GM23248 (cell line): ENCODE results near the gene TAS2R20. TPM values are rescaled to one million over a fixed set of nuclear protein-coding genes. Genes with fewer than 3 reads are reported as not detected.

Source experiments
- DNase-seq: peaks from one replicate; pipeline ENCODE4 v3.0.0-alpha.2; 2015
- H2AFZ ChIP-seq: fragments of 200-600 bp; sonication (generic); 2 replicates; pipeline ENCODE4 v1.6.1; 2016; ENCODE audit warnings: antibody characterized with exemption
- H3F3A ChIP-seq: fragments of 200-600 bp; sonication (generic); 2 replicates; pipeline ENCODE4 v1.6.1; 2016; ENCODE audit warnings: mild to moderate bottlenecking, antibody characterized with exemption, mixed run types; ENCODE audit not compliant: insufficient read depth
- H3K27ac ChIP-seq: fragments of 200-600 bp; sonication (generic); 2 replicates; pipeline ENCODE4 v1.5.1; 2016; ENCODE audit warnings: mild to moderate bottlenecking
- H3K27me3 ChIP-seq: fragments of 200-600 bp; sonication (generic); replicated peaks from 2 replicates; pipeline ENCODE4 v1.6.1; 2016; ENCODE audit warnings: mild to moderate bottlenecking; ENCODE audit not compliant: insufficient read depth
- H3K36me3 ChIP-seq: fragments of 200-600 bp; sonication (generic); 2 replicates; pipeline ENCODE4 v1.6.1; 2016; ENCODE audit warnings: low read depth, mild to moderate bottlenecking
- H3K4me1 ChIP-seq: fragments of 200-600 bp; sonication (generic); 2 replicates; pipeline ENCODE4 v1.6.1; 2016; ENCODE audit warnings: mild to moderate bottlenecking; ENCODE audit not compliant: insufficient read depth
- H3K4me2 ChIP-seq: fragments of 200-600 bp; sonication (generic); one replicate; pipeline ENCODE4 v1.6.1; 2016; ENCODE audit warnings: mild to moderate bottlenecking; ENCODE audit not compliant: unreplicated experiment
- H3K4me3 ChIP-seq: fragments of 200-600 bp; sonication (generic); 2 replicates; pipeline ENCODE4 v1.5.1; 2016; ENCODE audit warnings: mild to moderate bottlenecking
- H3K79me2 ChIP-seq: fragments of 200-600 bp; sonication (generic); 2 replicates; pipeline ENCODE4 v1.6.1; 2016; ENCODE audit warnings: mild to moderate bottlenecking; ENCODE audit not compliant: insufficient read depth
- H3K9ac ChIP-seq: fragments of 200-600 bp; sonication (generic); 2 replicates; pipeline ENCODE4 v1.6.1; 2016; ENCODE audit warnings: mild to moderate bottlenecking
- H3K9me2 ChIP-seq: fragments of 200-600 bp; sonication (generic); 2 replicates; pipeline ENCODE4 v1.6.1; 2016; ENCODE audit warnings: mixed run types, mild to moderate bottlenecking, moderate library complexity; ENCODE audit not compliant: insufficient read depth
- H3K9me3 ChIP-seq: fragments of 200-600 bp; sonication (generic); one replicate; pipeline ENCODE4 v1.6.1; 2017; ENCODE audit warnings: low read depth
- H4K20me1 ChIP-seq: fragments of 200-600 bp; sonication (generic); 2 replicates; pipeline ENCODE4 v1.6.0; 2016; ENCODE audit not compliant: insufficient read depth
- EZH2 ChIP-seq: fragments of 200-600 bp; sonication (generic); IDR thresholded peaks from 2 replicates; pipeline ENCODE4 v1.6.1; 2018; ENCODE audit warnings: antibody characterized with exemption, mild to moderate bottlenecking; ENCODE audit not compliant: insufficient read depth, poor library complexity, severe bottlenecking
- EZH2phosphoT487 ChIP-seq: fragments of 200-600 bp; sonication (generic); IDR thresholded peaks from 2 replicates; pipeline ENCODE4 v1.6.1; 2018; ENCODE audit warnings: antibody characterized with exemption, moderate library complexity, mild to moderate bottlenecking, low read depth; ENCODE audit not compliant: insufficient read depth
- WGBS, 2 experiments: methylation state at CpG; one replicate each; pipeline ENCODE4 v1.1.6; 2015 to 2017; ENCODE audit warnings: low lambda C conversion rate in 2 of 2, low coverage in 1 of 2; ENCODE audit errors: missing lambda C conversion rate in 2 of 2; 5-methylcytosine and 5-hydroxymethylcytosine counted together
- in situ Hi-C: fragments of 300-500 bp; cut with MboI; formaldehyde crosslinking; loops from 2 replicates; pipeline ENCODE4 v1.15.0; 2020
- polyA plus RNA-seq: library from polyadenylated mRNA; unstranded; fragments of >200 nt; fragmentation: Nextera tagmentation; extraction: Ambion mirVana; gene quantifications from 2 replicates; pipeline ENCODE4 v1.2.1, GENCODE V29; 2016
- total RNA-seq: library from RNA; depleted of rRNA; stranded (reverse); fragments of >200 nt; shearing (Covaris generic); gene quantifications from 2 replicates; pipeline ENCODE4 v1.2.3, GENCODE V29; 2014; rRNA removed

TAS2R20 gene
- total and polyA plus RNA-seq, 2 experiments from 2014 or later: 2.5 TPM; not detected in 1

DNA sequence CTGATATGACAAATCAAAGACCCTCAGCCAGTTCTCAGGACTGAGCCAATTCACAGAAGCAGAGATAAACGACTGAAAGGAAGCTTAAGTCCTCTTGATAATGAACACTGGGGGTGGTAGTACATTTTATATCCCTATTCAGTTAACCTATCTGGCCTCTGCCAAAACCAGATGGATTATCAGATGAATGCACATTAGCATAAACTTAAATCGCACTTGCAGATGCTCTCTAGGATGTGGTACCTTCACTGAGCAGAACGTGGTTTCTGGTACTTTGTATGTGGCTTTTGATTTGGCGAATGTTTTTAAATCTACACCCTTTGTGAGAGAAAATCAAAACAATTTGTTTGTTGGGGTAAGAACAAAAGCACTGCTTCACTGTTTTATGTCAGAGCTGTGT, 37.9 kb downstream of the TAS2R20 start:
- 57 to 60% methylated on average over 4 of the region's 4 CpGs for WGBS, 2 experiments

DNA sequence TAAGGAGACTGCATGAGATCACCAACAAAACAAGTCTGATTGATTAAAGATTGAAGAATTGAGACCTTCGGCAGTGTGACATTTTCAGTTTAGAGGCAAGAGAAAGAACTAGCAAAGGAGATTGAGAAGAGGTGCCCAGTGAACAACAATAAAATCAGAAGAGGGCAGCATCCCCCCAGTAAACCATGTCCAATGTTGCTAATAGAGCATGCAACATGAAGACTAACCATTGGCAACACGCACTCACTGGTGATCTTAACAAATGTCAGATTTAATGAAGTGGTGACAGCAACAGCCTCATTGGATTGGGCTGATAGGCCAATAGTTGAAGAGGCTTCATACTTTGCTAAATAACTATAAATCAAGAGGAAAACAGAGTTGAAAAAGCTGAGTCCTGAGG, 38.3 kb downstream of the TAS2R20 start:
- no peak overlapping the region for H3K27ac ChIP-seq
- H3K79me2 ChIP-seq: no peaks in the 10 kb centered on the region
- H3K9me2 ChIP-seq: no peaks in the 10 kb centered on the region
- H3K36me3 ChIP-seq: no peaks in the 10 kb centered on the region
- no peak for DNase-seq
- no peaks in the 10 kb centered on the region for H3F3A ChIP-seq
- 59 to 68% methylated on average over 2 of the region's 2 CpGs for WGBS, 2 experiments
- no peaks in the 10 kb centered on the region for H3K9me3 ChIP-seq
- H3K4me1 ChIP-seq: 0 out of 2 replicates have a peak, but pooled peaks cover 9% of the 10 kb centered on the region
- no peak overlapping the region for H3K4me3 ChIP-seq
- no peak overlapping the region for H3K9ac ChIP-seq
- H3K27me3 ChIP-seq: no peaks in the 10 kb centered on the region
- TF ChIP-seq EZH2 (no peak), EZH2phosphoT487 (no peak)
- no peak overlapping the region for H2AFZ ChIP-seq
- H4K20me1 ChIP-seq: no peaks in the 10 kb centered on the region
- no peak overlapping the region for H3K4me2 ChIP-seq
- in situ Hi-C loops: no loop called here

More for the DNA sequence above, 37.9 kb downstream of the TAS2R20 start:
- Histone ChIP-seq H2AFZ (no peak overlapping the region), H3K9me2 (no peaks in the 10 kb centered on the region), H3K4me1 (0 out of 2 replicates have a peak, but pooled peaks cover 9% of the 10 kb centered on the region), H3F3A (0 out of 2 replicates have a peak, but pooled peaks cover 3% of the 10 kb centered on the region), H3K36me3 (no peaks in the 10 kb centered on the region), H3K79me2 (no peaks in the 10 kb centered on the region), H3K4me2 (no peak overlapping the region), H3K27ac (no peak overlapping the region), H3K9me3 (no peaks in the 10 kb centered on the region), H4K20me1 (no peaks in the 10 kb centered on the region), H3K4me3 (no peak overlapping the region), H3K27me3 (no peaks in the 10 kb centered on the region), H3K9ac (no peak overlapping the region)
- in situ Hi-C loops: no loop called here
- DNase-seq: no peak
- TF ChIP-seq EZH2phosphoT487 (no peak), EZH2 (no peak)

DNA sequence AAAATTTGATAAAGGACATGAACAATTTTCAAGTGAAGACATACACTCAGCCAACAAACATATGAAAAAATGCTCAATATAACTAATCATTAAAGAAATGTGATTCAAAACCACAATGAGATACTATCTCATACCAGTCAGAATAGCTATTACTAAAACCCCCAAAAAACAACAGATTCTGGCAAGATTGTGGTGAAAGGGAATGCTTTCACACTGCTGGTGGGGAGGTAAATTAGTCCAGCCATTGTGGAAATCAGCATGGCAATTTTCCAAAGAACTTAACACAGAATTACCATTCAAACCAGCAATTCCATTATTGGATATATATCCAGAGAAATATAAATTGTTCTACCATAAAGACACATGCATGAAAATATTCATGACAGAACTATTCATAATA, 40.4 kb downstream of the TAS2R20 start:
- no peak overlapping the region for H2AFZ ChIP-seq
- in situ Hi-C loops: no loop called here
- H3K4me2 ChIP-seq: no peak overlapping the region
- no peaks in the 10 kb centered on the region for H3K9me2 ChIP-seq
- no peaks in the 10 kb centered on the region for H3F3A ChIP-seq
- H3K27ac ChIP-seq: no peak overlapping the region
- H3K4me1 ChIP-seq: 0 out of 2 replicates have a peak, but pooled peaks cover 9% of the 10 kb centered on the region
- no peaks in the 10 kb centered on the region for H3K27me3 ChIP-seq
- H3K9ac ChIP-seq: no peak overlapping the region
- no peaks in the 10 kb centered on the region for H3K9me3 ChIP-seq
- TF ChIP-seq EZH2 (no peak), EZH2phosphoT487 (no peak)
- H3K4me3 ChIP-seq: no peak overlapping the region
- 0 out of 2 replicates have a peak, but pooled peaks cover 5% of the 10 kb centered on the region for H3K79me2 ChIP-seq
- H4K20me1 ChIP-seq: no peaks in the 10 kb centered on the region
- no peaks in the 10 kb centered on the region for H3K36me3 ChIP-seq
- DNase-seq: peak; percentile 8

DNA sequence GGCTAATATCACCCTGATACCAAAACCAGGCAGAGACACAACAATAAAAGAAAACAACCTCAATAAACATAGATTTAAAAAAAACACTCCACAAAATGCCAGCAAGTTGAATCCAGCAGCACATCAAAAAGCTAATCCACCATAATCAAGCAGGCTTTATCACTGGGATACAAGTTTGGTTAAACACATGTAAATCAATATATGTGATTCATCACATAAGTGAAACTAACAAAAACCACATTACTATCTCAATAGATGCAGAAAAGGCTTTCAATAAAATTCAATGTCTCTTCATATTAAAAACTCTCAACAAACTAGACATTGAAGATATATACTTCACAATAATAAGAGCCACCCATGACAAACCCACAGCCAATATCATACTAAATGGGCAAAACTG, 42.0 kb downstream of the TAS2R20 start:
- H3K36me3 ChIP-seq: no peaks in the 10 kb centered on the region
- H4K20me1 ChIP-seq: no peaks in the 10 kb centered on the region
- H3K9me2 ChIP-seq: no peaks in the 10 kb centered on the region
- H3K79me2 ChIP-seq: peaks cover 12% of the 10 kb centered on the region; the same call in 1 of the 2 replicates
- H3K4me1 ChIP-seq: 0 out of 2 replicates have a peak, but pooled peaks cover 9% of the 10 kb centered on the region
- no peaks in the 10 kb centered on the region for H3K27me3 ChIP-seq
- no peak overlapping the region for H3K27ac ChIP-seq
- in situ Hi-C loops: no loop called here
- no peaks in the 10 kb centered on the region for H3K9me3 ChIP-seq
- no peak overlapping the region for H3K4me2 ChIP-seq
- no peak overlapping the region for H3K9ac ChIP-seq
- no peaks in the 10 kb centered on the region for H3F3A ChIP-seq
- DNase-seq: no peak
- H2AFZ ChIP-seq: no peak overlapping the region
- no peak overlapping the region for H3K4me3 ChIP-seq
- TF ChIP-seq EZH2phosphoT487 (no peak), EZH2 (no peak)

DNA sequence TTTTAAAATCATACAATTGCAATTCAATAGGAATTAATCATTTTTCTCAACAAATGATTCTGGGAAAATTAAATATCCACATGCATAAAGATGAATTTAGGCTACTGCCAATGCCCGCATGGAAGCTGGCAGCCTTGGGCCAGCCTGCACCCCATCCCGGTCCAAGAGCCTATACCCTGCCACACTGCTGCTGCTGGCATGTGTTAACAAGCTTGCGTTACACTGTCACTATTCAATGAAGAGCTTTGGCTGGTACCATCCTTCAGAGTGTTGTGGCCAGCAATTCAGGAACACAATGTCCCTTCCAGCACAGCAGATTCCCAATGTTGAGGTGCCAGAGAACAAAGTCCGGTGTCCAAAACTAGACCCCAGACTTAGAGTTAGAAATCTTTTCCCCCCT, 45.5 kb downstream of the TAS2R20 start:
- Histone ChIP-seq H4K20me1 (no peaks in the 10 kb centered on the region), H3K9me3 (no peaks in the 10 kb centered on the region), H3K4me3 (no peak overlapping the region), H3K27me3 (no peaks in the 10 kb centered on the region), H3K36me3 (no peaks in the 10 kb centered on the region), H3K4me2 (no peak overlapping the region), H3K9ac (no peak overlapping the region), H3F3A (no peaks in the 10 kb centered on the region), H3K9me2 (no peaks in the 10 kb centered on the region), H3K27ac (no peak overlapping the region), H3K79me2 (peaks cover 12% of the 10 kb centered on the region; the same call in 1 of the 2 replicates), H3K4me1 (0 out of 2 replicates have a peak, but pooled peaks cover 4% of the 10 kb centered on the region), H2AFZ (no peak overlapping the region)
- in situ Hi-C loops: no loop called here
- DNase-seq: no peak
- 36 to 48% methylated on average over 4 of the region's 4 CpGs for WGBS, 2 experiments
- no peak for TF ChIP-seq EZH2
- no peak for TF ChIP-seq EZH2phosphoT487

Other genes with a start within 250 kb of the TAS2R20 start
- gene TAS2R7, start 195.7 kb downstream of the TAS2R20 start, total RNA-seq: not detected in 2 replicates
- not detected in 2 replicates for gene TAS2R7, start 195.7 kb downstream of the TAS2R20 start, polyA plus RNA-seq
- not detected in 2 replicates for gene TAS2R8, start 191.0 kb downstream of the TAS2R20 start, total RNA-seq
- gene TAS2R8, start 191.0 kb downstream of the TAS2R20 start, polyA plus RNA-seq: not detected in 2 replicates
- gene TAS2R9, start 188.1 kb downstream of the TAS2R20 start, total RNA-seq: not detected in 2 replicates
- not detected in 2 replicates for gene TAS2R9, start 188.1 kb downstream of the TAS2R20 start, polyA plus RNA-seq
- gene TAS2R10, start 171.9 kb downstream of the TAS2R20 start, total RNA-seq: not detected in 2 replicates
- gene TAS2R10, start 171.9 kb downstream of the TAS2R20 start, polyA plus RNA-seq: not detected in 2 replicates
- 1.1 TPM in 1 of 2 replicates, not detected in the other for gene PRR4, start 148.8 kb downstream of the TAS2R20 start, total RNA-seq
- 1.8 and 3.9 TPM in 2 replicates for gene PRR4, start 148.8 kb downstream of the TAS2R20 start, polyA plus RNA-seq
- 4.8 and 7.3 TPM in 2 replicates for gene PRH1, start 114.0 kb downstream of the TAS2R20 start, total RNA-seq
- gene PRH1, start 114.0 kb downstream of the TAS2R20 start, polyA plus RNA-seq: 8.4 and 10.7 TPM in 2 replicates
- gene TAS2R13, start 88.7 kb downstream of the TAS2R20 start, total RNA-seq: 0.13 and 0.32 TPM in 2 replicates
- not detected in 2 replicates for gene TAS2R13, start 88.7 kb downstream of the TAS2R20 start, polyA plus RNA-seq
- 2.5 TPM in 1 of 2 replicates, not detected in the other for gene PRH2, start 69.1 kb downstream of the TAS2R20 start, total RNA-seq
- 0.53 TPM in 1 of 2 replicates, not detected in the other for gene PRH2, start 69.1 kb downstream of the TAS2R20 start, polyA plus RNA-seq
- 0.76 and 1.2 TPM in 2 replicates for gene TAS2R14, start 59.0 kb downstream of the TAS2R20 start, total RNA-seq
- 3.0 and 3.4 TPM in 2 replicates for gene TAS2R14, start 59.0 kb downstream of the TAS2R20 start, polyA plus RNA-seq
- gene TAS2R50, start 11.4 kb downstream of the TAS2R20 start, total RNA-seq: 0.32 TPM in 1 of 2 replicates, not detected in the other
- gene TAS2R50, start 11.4 kb downstream of the TAS2R20 start, polyA plus RNA-seq: not detected in 2 replicates
- 2.6 and 3.7 TPM in 2 replicates for gene TAS2R19, start 24.3 kb upstream of the TAS2R20 start, total RNA-seq
- not detected in 2 replicates for gene TAS2R19, start 24.3 kb upstream of the TAS2R20 start, polyA plus RNA-seq
- gene TAS2R31, start 33.1 kb upstream of the TAS2R20 start, total RNA-seq: 0.97 and 1.4 TPM in 2 replicates
- gene TAS2R31, start 33.1 kb upstream of the TAS2R20 start, polyA plus RNA-seq: 0.24 TPM in 1 of 2 replicates, not detected in the other
- not detected in 2 replicates for gene TAS2R46, start 64.0 kb upstream of the TAS2R20 start, total RNA-seq
- not detected in 2 replicates for gene TAS2R46, start 64.0 kb upstream of the TAS2R20 start, polyA plus RNA-seq
- gene TAS2R43, start 94.0 kb upstream of the TAS2R20 start, total RNA-seq: 0.63 TPM in 1 of 2 replicates, not detected in the other
- gene TAS2R43, start 94.0 kb upstream of the TAS2R20 start, polyA plus RNA-seq: not detected in 2 replicates
- gene TAS2R30, start 136.3 kb upstream of the TAS2R20 start, total RNA-seq: 0.13 and 0.32 TPM in 2 replicates
- gene TAS2R30, start 136.3 kb upstream of the TAS2R20 start, polyA plus RNA-seq: not detected in 2 replicates
- 6.2 and 10.2 TPM in 2 replicates for gene SMIM10L1, start 172.9 kb upstream of the TAS2R20 start, total RNA-seq
- 15.8 and 16.6 TPM in 2 replicates for gene SMIM10L1, start 172.9 kb upstream of the TAS2R20 start, polyA plus RNA-seq
- not detected in 2 replicates for gene TAS2R42, start 188.6 kb upstream of the TAS2R20 start, total RNA-seq
- not detected in 2 replicates for gene TAS2R42, start 188.6 kb upstream of the TAS2R20 start, polyA plus RNA-seq